ENCODE data around the gene EPHA6.
"Not testable (repeated sequence)": the region's sequence is repeated elsewhere in the genome, so short reads cannot be mapped to it uniquely, and the experiment has no call there.

The EPHA6 gene

DNA sequence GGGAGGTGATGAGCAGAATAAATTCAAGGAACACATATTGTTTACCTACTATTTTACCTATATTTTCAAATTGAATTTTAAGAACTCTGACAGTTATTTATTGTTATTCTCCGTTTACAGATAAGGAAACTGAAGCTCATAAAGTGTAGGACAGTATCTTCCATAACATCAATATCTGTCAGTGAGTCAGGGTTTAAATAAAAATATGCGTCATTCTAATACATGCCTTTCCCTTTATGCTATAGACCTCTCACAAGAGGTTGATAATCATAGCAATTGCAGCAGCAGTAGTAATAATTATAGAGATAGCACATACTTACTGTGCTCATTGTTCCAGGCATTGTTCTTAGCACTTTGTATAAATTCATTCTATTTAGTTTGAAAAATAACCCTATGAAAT is 101.1 kb downstream of the EPHA6 start:
- no peak for DNase-seq (ENCODE audit: low read depth)

DNA sequence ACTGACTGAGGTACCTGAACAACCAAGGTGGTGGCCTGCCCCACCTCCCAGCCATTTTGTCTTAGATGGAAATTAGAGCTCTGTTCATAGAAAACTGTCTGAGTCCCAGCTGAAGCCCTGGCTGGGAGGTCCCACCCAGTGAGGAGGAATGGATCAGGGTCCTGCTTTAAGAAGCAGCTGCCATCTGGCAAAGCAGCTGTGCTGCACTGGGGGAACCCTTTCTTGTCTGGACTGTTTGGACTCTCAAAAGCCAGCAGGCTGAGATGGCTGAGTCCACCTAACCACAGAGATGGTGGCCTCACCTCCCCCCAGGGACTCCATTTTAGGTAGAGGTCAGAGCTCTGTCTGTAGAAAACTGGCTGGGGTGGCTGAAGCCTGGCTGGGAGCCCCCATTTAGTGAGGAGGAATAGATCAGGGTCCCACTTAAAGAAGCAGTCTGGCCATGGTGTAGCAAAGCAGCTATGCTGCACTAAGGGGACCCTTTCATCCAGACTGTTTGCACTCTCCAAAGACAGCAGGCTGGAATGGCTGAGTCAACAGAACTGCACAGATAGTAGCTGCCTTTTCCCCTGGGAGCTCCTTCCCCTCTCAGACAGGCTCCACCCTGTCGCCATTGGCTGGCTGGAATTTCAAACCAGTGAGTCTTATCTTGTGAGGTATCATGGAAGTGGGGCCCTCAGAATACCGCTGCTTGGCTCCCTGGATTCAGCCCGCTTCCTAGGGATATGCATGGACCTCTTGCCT is 116.9 kb downstream of the EPHA6 start:
- no peak for DNase-seq (ENCODE audit: low read depth)

DNA sequence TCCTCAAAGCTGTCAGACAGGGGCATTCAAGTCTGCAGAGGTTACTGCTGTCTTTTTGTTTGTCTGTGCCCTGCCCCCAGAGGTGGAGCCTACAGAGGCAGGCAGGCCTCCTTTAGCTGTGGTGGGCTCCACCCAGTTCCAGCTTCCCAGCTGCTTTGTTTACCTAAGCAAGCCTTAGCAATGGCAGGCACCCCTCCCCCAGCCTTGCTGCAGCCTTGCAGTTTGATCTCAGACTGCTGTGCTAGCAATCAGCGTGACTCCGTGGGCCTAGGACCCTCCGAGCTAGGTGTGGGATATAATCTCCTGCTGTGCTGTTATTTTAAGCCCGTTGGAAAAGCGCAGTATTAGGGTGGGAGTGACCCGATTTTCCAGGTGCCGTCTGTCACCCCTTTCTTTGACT is 127.7 kb downstream of the EPHA6 start:
- DNase-seq (ENCODE audit: low read depth) = not testable (repeated sequence)

DNA sequence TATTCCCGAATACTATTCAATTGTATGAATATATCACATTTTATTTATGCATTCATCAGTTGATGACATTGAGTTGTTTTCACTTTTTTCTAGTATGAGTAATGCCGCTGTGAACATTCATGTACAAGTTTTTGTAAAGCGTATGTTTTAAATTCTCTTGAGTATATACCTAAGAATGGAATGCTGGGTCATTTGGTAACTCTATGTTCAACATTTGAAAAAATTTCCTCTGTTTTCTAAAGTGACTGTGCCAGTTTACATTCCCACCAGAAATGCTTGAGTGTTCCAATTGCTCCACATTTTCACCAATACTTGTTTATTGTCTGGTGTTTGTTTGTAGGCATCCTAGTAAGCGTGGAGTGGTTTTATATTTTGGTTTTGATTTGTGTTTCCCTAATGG is 144.5 kb downstream of the EPHA6 start:
- no peak for DNase-seq (ENCODE audit: low read depth)

DNA sequence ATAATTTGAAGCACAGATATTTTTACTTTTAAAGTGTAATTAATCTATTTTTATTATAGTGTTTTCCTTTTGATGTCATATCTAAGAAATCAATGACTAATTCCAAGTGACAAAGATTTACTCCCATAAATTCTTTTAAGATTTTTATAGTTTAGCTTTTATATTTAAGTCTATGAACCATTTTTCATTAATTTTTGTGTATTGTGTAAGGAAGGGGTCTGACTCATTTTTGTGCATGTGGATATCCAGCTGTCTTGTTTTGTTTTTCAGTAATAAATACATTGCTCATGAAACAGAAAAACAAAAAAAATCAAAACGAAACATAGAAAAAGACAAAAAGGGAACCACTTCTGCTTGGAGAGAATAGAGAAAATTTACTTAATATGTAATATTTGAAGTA is 145.1 kb downstream of the EPHA6 start:
- no peak for DNase-seq (ENCODE audit: low read depth)

DNA sequence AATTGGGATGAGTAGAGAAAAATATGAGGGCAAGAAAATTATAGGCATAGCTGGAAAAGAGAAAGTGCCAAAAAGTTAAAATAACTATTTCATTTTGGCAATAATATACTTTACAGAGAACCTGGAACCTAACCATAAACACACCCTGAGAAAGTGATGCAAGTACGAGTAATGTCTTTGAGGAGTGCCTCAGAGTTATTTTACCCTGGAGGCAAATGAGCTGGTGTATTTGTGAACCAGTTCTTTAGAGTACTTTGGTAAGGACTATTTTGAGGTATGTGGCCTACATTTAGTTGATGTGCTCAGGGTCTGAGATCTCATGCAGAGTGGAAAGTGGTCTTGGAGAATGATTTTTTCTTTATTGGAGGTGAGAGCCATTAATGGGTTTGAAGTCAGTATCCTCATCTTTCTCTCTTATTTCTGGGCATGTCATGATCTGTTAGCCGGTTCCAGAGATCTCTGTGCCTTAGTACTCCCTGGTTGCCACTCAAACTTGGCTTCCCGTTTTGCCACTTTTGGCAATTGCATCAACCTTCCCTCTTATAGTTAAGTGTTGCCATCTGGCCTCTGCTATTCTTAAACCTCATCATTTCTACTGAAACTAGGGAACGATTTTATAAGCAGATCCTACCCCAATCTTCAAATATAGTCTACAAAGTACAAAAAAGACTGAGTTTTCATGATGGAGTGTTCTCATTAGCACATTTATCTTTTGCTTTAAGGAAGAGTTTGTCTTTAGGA is 145.7 kb downstream of the EPHA6 start:
- DNase-seq (ENCODE audit: low read depth) = no peak

DNA sequence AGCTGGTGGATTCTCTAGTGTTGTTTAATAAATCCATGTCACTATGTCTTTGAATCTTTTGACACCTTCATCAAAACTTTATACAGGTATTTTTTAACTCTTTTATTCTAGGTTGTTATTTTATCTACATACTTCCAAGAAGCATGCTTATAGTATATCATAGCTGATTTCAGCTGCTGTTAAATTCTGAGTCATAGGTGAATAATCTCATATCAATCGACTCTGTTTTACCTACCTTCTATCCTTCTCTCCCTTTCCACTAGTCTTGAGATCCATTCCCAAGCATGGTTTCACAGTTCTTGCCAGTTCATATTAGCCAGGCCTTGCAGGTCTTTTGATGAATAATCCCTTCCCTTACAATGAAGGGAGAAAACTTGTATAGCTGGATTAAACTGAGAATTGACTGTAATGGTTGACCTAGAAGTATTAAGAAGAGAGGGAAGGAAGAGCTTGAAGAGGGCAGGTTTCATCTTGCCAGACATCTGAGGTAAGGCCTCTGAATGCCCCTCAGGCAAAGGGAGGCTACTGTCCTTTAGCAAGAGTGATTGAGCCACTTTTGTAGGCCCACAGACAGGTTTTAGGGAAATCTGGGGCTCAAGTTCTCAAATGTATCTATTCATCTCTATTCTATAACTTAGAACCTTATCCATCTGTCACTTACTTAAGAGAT is 146.4 kb downstream of the EPHA6 start:
- DNase-seq (ENCODE audit: low read depth) = no peak

DNA sequence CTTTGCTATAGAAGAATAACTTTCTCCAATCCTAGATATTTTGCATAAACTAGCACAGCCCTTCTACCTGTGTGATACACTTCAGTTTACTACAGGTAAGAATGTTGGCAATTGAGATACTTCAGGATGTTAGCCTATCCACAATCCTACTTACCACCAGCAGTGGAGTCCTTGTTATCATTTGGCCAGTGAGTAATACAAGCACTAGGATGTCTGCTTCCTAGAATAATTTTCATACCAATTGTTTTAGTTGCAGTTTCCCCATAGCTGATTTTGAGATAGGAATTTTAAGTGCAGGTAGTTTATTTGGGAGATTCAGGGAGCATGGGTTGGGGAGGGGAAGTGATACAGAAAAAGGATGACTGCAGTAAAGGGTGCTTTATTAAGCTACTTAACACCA is 147.2 kb downstream of the EPHA6 start:
- no peak for DNase-seq (ENCODE audit: low read depth)

DNA sequence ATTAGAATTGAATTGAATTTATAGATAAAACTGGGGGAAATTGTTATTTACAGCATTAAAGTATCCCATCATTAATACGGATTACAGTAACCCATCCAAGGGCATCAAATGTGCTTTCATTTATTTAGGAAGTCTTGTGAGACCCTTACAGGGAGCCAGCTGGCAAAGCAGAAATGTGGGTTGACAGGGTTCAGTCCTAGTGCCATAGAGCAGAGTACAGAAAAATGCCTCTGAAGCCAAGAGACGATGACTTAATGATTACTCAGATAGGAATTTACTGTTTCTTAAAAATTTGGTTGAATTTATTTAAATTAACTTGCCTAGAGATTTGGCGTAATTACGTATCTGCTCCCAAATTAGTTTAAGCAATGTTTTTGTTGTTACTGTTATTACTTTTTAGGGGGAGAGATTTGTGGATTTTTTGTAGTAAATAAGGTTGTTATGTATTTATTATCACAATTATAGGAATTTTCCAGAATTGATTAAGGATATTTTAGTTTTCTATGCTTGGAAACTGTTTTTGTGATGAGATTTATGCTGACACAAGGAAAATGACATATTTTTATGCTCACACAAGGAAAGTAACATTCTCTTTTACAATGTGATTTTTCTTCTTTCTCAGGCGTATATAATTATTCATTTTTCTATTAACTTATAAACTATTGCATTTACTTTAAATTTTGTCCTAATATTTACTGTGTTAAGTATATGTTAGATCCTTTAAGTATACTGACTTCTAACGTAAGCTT is 152.0 kb downstream of the EPHA6 start:
- DNase-seq (ENCODE audit: low read depth) = no peak

DNA sequence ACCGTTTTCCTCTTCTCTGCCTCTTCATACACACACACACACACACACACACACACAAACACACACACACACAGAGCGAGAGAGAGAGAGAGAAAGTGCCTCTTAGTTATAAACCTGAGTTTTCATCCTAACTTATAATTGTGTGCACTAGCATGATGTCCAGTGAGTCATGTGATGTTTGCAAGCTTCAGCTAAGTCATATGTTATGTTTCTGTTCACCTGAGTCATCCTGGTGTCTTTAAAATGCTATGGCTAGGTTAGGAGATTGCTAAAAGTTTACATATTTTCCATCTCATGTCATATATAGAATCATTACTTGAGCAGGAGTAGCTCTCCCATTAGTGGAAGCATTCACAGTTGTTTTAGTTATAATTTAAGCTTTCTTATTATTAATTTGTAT is 155.8 kb downstream of the EPHA6 start:
- DNase-seq (ENCODE audit: low read depth) = no peak

DNA sequence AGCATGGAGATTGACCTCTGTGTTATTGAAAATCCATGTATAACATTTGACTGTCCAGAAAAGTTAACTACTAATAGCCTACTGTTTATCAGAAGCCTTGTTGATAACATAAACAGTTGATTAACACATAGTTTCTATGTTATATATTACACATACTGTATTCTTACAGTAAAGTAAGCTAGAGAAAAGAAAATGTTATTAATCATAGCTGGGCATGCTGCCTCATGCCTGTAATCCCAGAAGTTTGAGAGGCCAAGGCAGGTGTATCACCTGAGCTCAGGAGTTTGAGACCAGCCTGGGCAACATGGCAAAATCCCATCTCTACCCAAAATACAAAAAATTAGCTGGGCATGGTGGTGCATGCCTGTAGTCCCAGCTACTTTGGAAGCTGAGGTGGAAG is 163.3 kb downstream of the EPHA6 start:
- DNase-seq (ENCODE audit: low read depth) = no peak

DNA sequence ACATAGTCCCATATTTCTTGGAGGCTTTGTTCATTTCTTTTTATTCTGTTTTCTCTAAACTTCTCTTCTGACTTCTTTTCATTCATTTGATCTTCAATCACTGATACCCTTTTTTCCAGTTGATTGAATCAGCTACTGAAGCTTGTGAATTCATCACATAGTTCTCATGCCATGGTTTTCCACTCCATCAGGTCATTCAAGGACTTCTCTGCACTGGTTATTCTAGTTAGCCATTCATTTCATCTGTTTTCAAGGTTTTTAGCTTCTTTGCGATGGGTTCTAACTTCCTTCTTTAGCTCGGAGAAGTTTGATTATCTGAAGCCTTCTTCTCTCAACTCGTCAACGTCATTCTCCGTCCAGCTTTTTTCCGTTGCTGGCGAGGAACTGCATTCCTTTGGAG is 169.3 kb downstream of the EPHA6 start:
- DNase-seq (ENCODE audit: low read depth) = not testable (repeated sequence)

DNA sequence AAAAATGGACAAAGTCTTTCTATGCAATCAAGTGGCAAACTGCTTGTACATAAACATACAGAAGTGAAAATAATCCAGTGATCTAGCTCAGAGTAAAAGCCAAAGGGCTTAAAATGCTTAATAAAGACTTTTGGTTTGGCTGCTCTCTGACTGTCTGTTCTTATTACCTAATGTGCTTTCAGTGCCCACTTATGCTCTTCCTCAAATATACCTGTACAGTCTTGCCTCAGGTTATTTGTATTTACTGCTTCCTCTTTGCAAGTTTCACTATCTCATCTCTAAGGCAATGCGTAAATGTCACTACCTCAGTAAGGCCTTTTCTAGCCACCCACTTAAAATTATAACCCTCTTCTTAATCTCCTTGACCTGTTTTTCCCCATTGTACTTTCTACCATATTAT is 171.8 kb downstream of the EPHA6 start:
- no peak for DNase-seq (ENCODE audit: low read depth)

DNA sequence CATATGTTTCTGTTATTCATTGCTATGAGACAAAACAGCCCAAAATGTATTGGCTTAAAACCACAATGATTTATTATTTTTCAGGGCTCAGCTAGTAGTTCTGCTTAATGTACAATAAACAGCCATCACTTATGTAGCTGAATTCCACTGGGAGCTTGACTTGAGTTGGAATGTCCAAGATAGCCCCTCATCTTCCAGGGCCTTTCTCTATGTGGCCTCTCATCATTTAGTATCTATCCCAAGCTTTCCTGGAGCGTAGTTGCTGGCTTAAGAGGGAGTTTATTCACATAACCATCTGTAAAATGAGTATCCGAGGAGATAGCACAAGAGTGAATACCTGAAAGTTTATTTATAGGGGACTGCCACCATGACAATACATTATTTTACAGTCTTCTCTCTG is 176.8 kb downstream of the EPHA6 start:
- no peak for DNase-seq (ENCODE audit: low read depth)

DNA sequence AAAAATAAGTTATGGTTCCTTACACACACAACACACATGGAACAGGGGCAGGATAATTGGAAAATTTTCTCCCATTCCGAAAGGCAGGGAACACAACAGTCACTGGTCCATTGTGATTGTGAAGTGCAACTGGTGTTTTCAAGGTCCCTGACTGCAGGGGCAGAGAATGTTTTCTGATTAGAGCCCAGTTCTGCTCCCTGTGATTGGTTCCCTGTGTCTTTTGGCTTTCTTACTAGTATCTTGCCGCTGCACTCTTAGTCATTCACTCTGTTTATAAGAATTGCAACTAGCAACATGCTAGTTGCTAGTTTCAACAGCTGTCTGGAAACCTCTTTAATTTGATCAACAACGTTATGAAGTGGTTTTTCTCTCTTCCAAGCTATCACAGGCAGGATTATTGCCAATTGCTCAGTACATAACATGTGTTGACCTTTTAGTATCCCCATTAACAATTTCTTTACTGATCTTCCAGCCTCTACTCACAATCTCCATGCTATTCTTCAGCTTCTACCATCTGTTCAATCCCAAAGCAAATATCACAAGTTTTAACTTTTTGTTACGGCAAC is 177.5 kb downstream of the EPHA6 start:
- no peak for DNase-seq (ENCODE audit: low read depth)

DNA sequence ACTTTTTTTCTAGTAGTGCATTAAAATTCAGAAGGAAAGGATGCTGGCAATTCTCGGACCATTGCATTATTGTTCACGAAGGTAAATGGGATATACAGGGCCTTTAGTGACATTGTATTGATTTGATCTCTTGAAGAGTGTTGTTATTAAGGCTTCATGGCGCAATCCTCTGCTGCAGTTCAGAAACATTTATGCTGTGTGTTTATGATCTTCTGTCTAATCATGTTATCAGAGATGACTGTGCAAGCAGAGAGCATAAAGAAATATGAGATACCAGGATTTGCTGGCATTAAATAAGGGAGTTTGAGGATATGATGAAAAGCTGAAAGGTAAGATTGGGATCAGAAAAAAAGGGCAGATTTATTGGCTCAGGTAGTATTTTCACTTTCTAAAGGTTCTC is 180.6 kb downstream of the EPHA6 start:
- DNase-seq (ENCODE audit: low read depth) = no peak

DNA sequence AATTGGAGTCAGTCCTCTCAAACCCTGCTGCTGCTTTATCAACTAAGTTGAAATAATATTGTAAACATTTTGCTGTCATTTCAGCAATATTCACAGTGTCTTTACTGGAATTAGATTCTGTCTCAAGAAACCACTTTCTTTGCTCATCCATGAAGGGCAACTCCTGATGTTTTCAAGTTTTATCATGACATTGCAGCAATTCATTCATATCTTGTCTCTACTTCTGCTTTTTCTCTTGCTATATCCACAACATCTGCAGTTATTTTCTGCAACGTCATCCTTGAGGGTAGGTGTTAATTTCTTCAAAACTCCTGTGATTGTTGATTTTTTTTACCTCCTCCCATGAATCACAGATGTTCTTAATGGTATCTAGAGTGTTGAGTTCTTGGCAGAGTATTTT is 181.6 kb downstream of the EPHA6 start:
- DNase-seq (ENCODE audit: low read depth) = no peak

DNA sequence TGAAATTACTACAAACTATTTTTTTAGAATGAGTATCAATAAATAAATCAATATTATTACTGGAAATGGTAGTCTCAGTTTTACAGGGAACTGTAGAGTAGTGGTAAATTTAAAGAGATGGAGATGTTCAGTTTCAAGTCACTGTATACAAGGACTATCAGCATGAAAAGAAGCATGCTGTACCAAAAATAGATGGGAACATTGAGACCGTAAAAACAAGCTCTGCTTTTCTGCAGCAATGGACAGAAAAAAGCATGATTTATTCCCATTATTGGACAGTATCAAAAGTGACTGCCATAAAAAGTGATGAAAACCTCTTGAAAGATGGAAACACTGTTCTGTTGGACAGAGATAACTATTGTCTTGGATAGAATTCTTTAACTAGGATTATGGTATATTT is 187.2 kb downstream of the EPHA6 start:
- no peak for DNase-seq (ENCODE audit: low read depth)

DNA sequence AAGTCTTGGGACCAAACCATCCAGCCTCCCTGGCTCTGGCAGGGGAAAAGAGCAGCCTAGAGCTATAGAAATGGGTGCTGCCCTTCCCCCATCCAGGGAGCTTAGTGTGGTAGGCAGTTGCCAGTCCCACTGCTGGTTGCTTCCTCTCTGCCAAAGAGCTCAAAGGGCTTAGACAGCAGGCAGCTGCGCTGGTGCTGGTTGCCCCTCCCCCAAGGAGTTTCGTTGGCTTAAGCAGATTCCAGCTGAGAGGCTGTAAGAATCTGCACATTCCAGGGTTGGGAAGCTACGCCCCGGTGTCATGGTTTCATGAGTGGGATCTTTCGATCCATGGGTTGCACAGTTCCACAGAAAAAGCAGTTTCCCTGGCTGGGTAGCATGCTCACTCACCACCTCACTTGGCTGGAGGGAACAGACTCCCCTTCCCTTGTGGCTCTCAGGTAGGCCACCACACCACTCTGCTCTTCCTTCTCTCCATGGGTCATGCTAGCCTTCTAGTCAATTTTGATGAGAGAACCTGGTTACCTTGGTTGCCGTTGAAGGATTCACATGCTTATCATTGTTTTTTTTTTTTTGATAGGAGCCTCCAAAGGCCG is 195.1 kb downstream of the EPHA6 start:
- no peak for DNase-seq (ENCODE audit: low read depth)

DNA sequence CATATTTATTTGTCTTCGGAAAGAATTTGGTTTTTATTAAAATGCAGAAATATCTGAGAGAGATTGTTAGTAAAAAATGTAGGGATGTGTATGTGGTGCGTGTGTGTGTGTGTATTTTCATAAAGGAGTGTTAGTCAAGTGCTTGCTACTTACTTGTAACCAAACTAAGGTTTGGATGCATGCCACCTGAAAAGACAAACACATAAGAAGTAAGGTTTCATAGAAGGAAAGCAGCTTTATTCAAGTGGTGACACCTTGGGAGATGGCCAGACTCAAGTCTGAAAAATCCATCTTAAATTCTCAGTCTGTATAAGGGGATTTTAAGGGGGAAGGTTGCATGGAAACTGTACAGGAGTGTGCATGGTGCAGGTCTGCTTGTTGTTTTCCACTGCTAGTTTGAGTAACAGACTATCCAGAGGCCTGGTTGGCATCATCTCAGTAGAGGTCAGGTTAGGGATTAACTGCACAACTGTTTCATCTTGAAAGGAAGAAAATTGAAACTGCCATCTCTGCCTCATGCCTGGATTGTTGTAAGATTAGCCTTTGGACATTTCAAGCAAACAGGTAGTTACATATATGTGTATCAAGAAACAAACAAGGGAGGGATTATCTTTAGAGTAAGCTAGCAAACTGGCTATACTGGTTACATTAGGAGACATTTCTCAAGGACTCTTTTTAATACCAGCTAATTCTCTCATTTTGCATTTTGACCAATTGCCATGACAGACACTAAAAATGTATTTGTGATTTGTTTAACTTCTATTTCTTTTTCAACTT is 196.7 kb downstream of the EPHA6 start:
- no peak for DNase-seq (ENCODE audit: low read depth)

DNA sequence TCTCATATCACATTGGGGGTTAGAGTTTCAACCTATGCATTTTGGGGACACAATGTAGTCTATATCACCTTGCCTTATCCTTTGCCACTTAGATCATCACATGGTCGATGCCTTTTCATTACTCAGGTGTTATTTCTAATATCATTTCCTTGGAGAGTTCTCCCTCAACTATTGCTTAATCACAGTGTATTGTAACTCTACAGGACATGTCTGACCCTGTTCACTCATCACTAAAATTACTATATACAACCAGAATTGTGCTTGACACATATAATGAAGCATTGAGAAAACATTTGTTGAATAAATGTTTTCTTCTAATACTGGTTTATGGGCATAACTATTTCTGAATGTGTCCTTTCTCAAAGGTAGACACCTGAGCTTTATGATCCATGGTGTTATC is 207.4 kb downstream of the EPHA6 start:
- no peak for DNase-seq (ENCODE audit: low read depth)

Measured in HS-27A (cell line).